Measurements from ENCODE around the gene TMEM120B. TPM values are rescaled to one million over a fixed set of nuclear protein-coding genes. Genes with fewer than 3 reads are reported as not detected.
A peak's percentile ranks its signal among the peaks of the same experiment; 100 is the strongest.
"Not testable (repeated sequence)": the region's sequence is repeated elsewhere in the genome, so short reads cannot be mapped to it uniquely, and the experiment has no call there.

The TMEM120B gene
- total RNA-seq, 1 experiment from 2014 or later: 6.6 TPM

DNA sequence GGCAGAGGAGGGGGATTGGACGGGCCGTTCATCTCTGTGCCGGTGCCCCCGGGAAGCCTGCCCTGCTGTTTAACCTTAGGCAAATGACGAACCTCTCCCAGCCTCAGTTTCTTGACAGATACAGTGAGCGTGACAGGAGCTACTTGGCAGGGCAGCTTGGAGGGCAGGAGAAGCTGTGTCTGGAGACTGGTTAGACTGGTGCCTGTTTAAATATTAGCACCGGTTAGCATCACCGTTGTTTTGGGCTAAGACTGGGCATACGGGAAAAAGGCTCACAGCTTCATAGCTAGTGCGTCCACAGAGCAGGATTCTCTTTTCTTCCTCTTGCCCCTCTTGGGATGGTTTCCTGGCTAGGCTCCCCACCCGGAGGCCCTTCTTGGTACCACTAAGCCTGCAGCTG is 42.3 kb downstream of the TMEM120B start:
- Histone ChIP-seq H3K27me3 (no peaks in the 10 kb centered on the region), H3K36me3 (no peaks in the 10 kb centered on the region), H3K9me3 (no peaks in the 10 kb centered on the region), H3K4me3 (no peak overlapping the region)
- DNase-seq: no peak

DNA sequence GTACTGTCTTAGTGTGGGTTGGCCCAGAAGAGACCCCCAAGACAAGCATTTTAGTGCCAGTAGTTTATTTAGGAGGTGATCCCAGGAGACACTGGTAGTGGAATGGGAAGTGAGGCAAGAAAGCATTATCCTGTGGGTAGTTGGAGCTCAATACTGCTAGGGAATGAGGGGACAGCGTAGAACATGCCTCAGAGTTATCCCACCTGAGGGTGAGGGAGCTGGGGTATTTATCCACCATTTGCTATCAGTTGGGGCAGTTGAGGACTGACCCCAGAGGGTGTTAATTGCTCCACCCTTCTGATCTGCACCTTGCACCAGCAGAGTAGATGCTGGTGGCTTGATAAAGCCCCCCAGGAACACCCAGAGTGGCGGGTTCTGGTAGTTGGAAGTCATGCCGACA is 43.0 kb downstream of the TMEM120B start:
- no peaks in the 10 kb centered on the region for H3K27me3 ChIP-seq
- DNase-seq: no peak
- no peak overlapping the region for H3K4me3 ChIP-seq
- no peaks in the 10 kb centered on the region for H3K36me3 ChIP-seq
- no peaks in the 10 kb centered on the region for H3K9me3 ChIP-seq

DNA sequence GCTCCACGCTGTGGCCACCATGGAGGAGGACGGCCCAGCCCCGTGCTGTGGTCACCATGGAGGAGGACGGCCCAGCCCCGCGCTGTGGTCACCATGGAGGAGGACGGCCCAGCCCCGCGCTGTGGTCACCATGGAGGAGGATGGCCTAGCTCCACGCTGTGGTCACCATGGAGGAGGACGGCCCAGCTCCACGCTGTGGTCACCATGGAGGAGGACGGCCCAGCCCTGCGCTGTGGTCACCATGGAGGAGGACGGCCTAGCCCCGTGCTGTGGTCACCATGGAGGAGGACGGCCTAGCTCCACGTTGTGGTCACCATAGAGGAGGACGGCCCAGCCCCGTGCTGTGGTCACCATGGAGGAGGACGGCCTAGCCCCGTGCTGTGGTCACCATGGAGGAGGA is 46.0 kb downstream of the TMEM120B start:
- DNase-seq, H3K27me3 ChIP-seq, H3K4me3 ChIP-seq, H3K9me3 ChIP-seq, H3K36me3 ChIP-seq: not testable (repeated sequence)

DNA sequence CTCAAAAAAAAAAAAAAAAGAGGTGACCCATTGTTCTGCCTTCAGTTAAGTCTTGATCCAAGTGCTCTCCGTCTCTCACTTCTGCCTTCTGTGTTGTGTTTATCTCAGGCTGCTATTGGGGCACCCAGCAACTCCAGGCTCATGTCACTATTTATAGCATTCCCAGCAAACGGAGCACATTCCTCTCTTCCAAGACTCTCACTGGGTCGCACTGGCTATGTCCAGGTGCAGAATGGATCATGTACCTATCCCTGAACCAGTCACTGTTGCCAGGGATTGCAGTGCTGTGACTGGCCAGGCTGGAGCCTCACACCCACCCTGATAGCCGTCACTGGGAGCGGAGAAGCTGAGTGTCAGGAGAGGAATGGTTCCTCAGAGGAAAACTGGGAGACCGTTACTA is 49.7 kb downstream of the TMEM120B start:
- no peaks in the 10 kb centered on the region for H3K9me3 ChIP-seq
- H3K27me3 ChIP-seq: no peaks in the 10 kb centered on the region
- DNase-seq: no peak
- H3K4me3 ChIP-seq: no peak overlapping the region
- no peaks in the 10 kb centered on the region for H3K36me3 ChIP-seq

DNA sequence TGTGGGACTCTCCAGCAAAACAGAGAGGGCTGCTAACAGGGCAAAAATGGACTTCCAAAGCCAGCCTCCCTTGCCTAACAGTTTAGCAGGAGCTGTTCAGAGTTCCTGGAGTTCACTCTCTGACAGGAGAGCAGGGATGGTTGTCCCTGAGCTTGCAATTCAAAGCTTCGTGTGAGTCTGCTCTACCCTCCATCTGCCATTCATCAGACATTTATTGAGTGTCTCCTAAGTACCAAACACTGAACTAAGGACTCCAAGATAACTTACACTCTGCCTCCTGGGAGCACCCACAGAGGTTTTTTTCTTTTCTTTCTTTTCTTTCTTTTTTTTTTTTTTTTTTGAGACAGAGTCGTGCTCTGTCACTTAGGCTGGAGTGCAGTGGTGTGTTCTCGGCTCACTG is 52.3 kb downstream of the TMEM120B start:
- DNase-seq: no peak
- Histone ChIP-seq H3K9me3 (no peaks in the 10 kb centered on the region), H3K36me3 (no peaks in the 10 kb centered on the region), H3K27me3 (no peaks in the 10 kb centered on the region), H3K4me3 (no peak overlapping the region)

DNA sequence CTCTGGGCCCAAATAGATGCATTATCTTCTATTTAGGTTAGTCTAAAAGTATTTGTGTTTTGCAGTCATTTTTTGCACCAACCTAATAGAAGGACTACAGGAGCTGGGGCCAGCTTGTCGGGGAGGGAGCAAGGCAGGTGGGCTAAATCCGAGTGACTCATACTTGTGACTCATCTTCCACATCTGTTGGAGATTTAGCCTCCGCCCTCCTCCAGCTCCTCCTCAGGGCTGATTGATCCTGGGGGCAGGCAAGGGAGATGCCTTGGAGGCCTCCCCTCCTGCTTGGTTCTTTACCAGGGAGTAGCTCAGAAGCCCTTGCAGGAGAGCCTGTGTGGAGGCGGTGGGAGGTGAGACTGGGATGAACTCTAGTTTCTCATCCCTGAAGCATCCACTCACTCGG is 53.0 kb downstream of the TMEM120B start:
- DNase-seq: peak; percentile 71
- no peaks in the 10 kb centered on the region for H3K9me3 ChIP-seq
- no peaks in the 10 kb centered on the region for H3K36me3 ChIP-seq
- no peak overlapping the region for H3K4me3 ChIP-seq
- no peaks in the 10 kb centered on the region for H3K27me3 ChIP-seq

DNA sequence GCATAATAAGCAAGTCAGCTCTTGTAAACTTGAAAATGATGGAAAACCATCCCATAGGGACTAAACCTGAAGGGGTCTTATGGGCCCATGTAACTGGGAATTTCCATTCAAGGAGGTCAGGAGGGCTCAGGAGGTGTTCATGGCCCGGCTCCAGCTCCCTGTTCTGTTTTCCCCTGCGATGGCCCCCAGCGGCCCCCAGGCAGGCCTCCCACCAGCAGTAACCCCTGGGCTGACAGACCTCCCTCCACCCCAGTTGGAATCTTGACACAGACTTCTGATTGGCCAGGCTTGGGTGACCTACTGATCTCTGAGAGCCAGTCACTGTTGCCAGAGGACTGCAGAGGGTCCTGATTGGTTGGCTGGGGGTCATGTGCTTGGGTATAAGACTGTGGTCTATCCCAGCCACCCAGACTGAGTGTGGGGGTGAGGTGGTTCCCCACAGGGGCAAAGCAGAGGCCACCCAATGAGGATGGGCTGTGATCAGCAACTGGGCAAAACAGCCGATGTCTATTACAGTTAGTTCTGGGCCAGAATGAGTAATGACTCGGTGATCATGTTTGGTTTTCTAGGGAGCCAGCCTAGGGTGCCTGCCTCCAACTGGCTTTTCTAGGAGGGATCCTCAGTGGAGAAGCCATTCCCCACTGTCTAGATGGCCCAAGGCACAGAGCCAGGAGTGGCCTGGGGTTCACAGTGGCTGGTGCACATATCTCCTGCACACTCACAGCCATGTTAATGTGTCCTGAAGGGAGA is 53.9 kb downstream of the TMEM120B start:
- Histone ChIP-seq H3K9me3 (no peaks in the 10 kb centered on the region), H3K4me3 (no peak overlapping the region), H3K36me3 (no peaks in the 10 kb centered on the region), H3K27me3 (no peaks in the 10 kb centered on the region)
- DNase-seq: peak; percentile 64

DNA sequence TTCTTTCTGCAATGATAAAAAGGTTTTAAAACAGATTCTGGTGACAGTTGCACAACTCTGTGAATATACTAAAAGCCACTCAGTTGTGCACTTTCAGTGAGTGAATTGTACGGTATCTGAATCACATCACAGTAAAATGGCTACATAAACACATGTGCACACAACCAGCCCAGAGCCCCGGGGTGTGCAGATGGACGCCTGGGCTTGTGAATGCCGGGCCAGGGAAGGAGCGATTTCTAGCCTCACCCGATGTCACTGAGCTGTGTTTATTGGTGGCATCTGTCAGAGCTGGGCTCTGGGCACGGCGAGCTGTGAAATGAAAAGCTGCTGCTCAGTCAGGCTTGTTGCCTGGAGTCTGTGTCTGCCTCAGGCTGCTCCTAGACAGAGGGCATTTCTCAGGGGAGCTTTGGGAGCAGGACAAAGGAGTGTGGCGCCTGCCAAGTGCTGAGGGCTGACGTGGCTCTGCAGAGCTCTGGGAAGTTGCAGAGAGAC is 55.0 kb downstream of the TMEM120B start:
- peak; percentile 77 for DNase-seq
- Histone ChIP-seq H3K9me3 (no peaks in the 10 kb centered on the region), H3K36me3 (no peaks in the 10 kb centered on the region), H3K4me3 (no peak overlapping the region), H3K27me3 (no peaks in the 10 kb centered on the region)

DNA sequence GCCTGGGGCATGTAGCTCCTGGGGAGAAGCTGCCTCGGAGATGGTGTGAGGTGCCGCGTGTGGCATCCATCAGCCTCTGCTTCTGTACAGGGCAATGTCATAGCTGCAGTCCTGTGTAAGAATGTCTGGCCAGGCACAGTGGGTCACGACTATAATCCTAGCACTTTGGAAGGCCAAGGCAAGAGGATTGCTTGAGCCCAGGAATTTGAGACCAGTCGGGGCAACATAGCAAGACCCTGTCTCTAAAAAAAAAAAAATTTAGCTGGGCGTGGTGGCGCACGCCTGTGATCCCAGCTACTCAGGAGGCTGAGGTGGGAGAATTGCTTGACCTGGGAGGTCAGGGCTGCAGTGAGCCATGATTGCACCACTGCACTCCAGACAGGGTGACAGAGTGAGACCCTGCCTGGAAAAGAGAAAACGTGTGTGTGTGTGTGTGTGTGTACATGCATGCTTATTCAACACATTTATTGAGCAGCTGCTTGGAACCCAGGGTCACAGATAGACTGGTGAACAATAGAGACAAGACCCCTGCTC is 56.8 kb downstream of the TMEM120B start:
- no peak overlapping the region for H3K4me3 ChIP-seq
- DNase-seq: no peak
- H3K9me3 ChIP-seq: no peaks in the 10 kb centered on the region
- no peaks in the 10 kb centered on the region for H3K27me3 ChIP-seq
- no peaks in the 10 kb centered on the region for H3K36me3 ChIP-seq

DNA sequence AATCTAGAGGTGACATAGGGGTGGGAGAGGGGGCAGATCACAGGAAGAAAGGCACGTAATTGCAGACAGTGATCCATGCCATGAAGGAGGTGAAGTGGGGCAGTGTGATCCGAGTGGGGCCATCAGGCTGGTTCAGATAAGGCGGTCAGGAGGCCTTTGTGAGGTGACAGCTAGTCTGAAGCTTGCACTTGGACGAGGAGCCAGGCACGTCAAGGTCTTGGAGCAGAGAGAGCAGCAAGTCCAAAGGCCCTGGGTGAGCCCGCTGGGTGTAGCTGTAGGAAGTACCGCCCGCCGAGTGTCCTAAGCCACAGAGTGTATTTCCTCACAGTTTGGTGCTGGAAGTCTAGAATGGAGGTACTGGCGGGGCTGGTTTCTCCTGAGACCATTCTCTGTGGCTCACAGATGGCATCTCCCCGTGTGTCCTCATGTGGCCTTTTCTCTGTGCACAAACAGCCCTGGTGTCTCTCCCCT is 57.3 kb downstream of the TMEM120B start:
- DNase-seq: no peak
- Histone ChIP-seq H3K27me3 (no peaks in the 10 kb centered on the region), H3K9me3 (no peaks in the 10 kb centered on the region)

DNA sequence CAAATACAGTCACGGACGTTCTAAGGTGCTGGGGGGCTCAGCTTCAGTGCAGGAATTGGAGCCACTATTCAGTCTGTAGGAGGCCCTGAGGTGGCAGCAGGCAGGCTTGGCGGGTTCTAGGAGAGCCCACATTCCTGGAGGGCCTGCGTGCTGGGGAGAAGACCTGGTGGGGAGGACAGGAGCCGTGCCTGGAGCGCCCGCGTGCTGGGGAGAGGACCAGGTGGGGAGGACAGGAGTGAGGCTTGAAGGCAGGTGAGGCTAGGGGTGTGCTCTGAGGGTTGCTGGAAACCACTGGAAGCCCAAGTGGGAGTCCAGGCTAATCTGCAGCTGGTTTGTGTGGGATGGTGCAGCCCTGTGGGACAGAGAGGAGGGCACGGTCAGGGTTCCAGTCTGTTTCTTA is 57.8 kb downstream of the TMEM120B start:
- no peak overlapping the region for H3K4me3 ChIP-seq
- no peak for DNase-seq
- H3K36me3 ChIP-seq: no peaks in the 10 kb centered on the region
- H3K27me3 ChIP-seq: no peaks in the 10 kb centered on the region
- H3K9me3 ChIP-seq: no peaks in the 10 kb centered on the region

More for the DNA sequence above, 57.3 kb downstream of the TMEM120B start:
- Histone ChIP-seq H3K4me3 (no peak overlapping the region), H3K36me3 (no peaks in the 10 kb centered on the region)

DNA sequence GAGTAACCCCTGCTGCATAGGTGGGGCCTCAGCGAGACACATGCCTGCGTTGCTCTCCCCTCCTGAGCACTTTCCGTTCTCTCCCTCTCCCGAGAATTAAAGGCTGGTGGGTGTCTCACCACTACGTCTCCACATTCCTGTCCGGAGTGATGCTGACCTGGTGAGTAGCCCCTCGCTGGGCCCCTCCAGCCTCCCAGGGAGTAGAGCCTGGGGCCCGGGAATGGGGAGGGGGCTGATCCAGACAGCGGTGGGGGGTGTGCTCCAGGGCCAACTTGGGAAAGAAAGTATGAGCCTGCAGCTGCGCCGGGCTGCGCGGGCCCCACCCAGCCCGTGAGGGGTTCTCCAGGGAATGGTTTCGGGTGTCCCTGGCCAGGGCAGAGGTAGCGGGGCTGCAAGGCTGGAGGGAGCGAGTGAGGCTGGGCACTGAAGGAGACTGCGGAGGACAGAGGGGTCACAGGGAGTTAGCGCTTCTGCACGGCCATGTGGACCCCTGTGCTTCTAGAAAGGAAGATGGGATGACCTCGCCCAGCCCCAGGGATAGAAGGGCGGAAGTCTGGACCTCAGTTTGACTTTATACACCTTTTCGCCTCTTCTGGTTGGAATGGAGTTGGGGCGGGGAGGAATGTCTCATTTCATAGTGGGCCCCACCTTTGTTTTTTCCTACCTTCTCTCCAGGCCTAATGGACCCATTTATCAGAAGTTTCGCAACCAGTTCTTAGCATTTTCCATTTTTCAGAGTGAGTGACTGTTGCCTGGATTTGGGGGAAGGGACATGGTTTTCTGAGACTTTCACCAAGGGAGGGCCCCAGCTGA is 58.5 kb downstream of the TMEM120B start:
- Histone ChIP-seq H3K36me3 (no peaks in the 10 kb centered on the region), H3K9me3 (no peaks in the 10 kb centered on the region), H3K27me3 (no peaks in the 10 kb centered on the region), H3K4me3 (no peak overlapping the region)
- no peak for DNase-seq

DNA sequence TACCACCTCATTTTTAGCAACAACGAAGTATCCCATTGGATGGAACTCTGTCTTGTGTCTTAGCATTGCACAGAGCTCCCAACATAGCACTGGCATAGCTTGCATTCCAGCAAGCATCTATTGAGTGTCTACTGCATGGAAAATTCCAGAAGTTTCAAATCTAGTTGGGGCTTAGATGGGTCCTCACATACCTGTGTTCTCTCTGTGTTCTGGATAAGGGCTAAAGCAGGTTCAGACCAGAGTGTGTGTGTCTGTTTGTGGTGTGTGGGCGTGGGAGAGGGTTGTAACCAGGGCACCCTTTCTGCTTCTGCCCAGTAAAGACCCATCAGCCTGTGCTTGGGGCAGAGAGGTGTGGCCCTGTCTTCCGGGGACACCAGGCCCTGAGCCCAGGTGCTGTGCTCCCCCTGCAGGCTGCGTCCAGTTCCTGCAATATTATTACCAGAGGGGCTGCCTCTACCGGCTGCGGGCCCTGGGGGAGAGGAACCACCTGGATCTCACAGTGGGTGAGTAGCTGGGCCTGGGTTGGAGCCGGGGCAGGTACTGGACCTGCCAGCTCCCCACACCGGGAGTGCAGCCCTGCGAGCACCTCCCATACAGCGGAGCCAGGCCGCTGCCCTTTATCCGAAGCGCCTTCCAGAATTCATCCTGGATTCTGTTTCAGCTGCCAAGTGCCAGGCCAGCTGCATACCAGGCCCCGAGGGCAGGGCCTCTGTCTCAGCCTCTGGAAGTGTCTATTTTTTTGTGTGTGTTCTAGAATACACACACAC is 60.6 kb downstream of the TMEM120B start:
- DNase-seq: peak; percentile 65

DNA sequence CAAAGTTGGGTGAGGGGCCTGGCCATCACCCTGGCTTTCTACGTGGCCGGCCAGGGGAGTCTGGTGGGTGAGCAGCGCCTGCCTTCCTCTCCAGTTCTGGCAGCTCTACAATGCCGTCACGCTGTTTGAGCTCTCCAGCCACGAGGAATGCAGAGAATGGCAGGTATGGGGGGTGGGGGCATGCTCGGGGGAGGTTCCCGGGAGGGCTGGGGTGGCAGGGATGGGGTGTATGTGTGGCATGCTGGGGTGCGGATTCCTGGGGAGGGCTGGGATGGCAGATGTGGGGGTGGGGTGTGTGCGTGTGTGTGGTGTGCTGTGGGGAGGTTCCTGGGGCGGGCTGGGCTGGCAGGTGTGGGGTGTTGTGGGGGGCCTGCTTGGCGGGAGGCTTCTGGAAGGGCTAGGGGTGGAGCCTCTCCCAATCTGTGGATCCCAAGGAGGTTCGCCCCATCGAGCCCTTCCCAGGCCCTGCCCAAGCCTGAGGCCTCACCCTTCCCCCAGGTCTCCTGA is 62.5 kb downstream of the TMEM120B start:
- DNase-seq: no peak
- H3K4me3 ChIP-seq: no peak overlapping the region
- no peaks in the 10 kb centered on the region for H3K9me3 ChIP-seq
- no peaks in the 10 kb centered on the region for H3K36me3 ChIP-seq
- no peaks in the 10 kb centered on the region for H3K27me3 ChIP-seq

More for the DNA sequence above, 60.6 kb downstream of the TMEM120B start:
- H3K9me3 ChIP-seq: no peaks in the 10 kb centered on the region
- H3K27me3 ChIP-seq: no peaks in the 10 kb centered on the region
- H3K36me3 ChIP-seq: no peaks in the 10 kb centered on the region
- no peak overlapping the region for H3K4me3 ChIP-seq

DNA sequence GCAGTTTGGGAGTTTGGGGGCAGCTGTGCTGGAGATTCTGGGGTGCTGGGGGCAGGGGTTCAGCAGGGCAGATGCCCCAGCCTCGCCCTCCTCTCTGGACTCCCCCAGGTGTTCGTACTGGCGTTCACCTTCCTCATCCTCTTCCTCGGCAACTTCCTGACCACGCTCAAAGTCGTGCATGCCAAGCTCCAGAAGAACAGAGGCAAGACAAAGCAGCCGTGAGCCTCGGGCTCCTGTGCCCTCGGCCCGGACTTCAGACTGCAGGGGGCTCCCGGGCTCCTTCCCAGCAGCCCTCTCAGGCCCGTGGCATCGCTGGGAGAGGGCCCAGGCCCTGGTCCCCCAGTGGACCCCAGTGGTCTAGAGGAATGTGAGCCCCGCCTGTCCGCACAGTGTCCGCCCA is 62.9 kb downstream of the TMEM120B start:
- Histone ChIP-seq H3K27me3 (no peaks in the 10 kb centered on the region), H3K4me3 (no peak overlapping the region), H3K36me3 (no peaks in the 10 kb centered on the region), H3K9me3 (no peaks in the 10 kb centered on the region)
- DNase-seq: no peak

DNA sequence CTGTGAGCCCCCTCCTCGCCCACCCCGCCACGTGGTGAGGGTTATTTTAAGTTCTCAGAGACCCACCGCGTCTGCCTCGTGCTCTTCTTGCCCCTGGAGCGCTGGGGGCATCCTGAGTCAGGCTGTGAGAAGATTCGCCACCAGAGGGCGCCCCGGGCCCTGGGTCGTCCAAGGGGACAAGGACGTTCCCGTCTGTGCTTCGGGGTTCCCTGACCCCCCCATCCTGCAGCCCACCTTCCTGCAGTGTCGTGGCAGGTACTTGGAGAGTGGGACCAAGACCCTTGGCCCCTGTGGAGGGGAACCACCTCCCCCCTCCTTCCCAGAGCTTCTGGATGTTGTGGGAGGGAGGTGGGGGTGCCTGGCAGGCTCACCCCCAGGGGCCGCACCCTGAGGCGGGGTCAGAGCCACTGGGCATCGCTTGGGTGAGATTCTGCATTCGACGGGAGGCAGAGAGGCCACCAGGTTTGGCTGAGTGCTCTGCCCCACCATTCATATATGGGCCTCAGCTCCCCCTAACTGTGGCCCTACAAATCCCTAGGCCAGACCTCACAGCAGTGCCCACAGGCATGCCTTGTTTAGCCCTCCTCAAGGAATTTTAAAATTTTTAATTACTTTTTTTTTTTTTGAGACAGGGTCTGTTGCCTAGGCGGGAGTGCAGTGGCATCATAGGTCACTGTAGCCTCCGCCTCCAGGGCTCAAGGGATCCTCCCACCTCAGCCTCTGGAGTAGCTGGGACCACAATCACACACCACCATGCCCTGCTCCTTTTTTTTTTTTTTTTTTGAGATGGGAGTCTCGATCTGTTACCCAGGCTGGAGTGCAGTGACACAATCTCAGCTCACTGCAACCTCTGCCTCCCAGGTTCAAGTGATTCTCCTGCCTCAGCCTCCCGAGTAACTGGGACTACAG is 63.9 kb downstream of the TMEM120B start:
- Histone ChIP-seq H3K4me3 (no peak overlapping the region), H3K36me3 (no peaks in the 10 kb centered on the region), H3K9me3 (no peaks in the 10 kb centered on the region), H3K27me3 (no peaks in the 10 kb centered on the region)
- DNase-seq: peak; percentile 57

Measured in MG63 (cell line).